Amygdala (tissue), 56 donors: ENCODE data around the gene SRD5A1.

ENCODE experiments used
- DNase-seq, 56 donors: peaks; one replicate each; lab custom pipeline; 2025; lab: John Stamatoyannopoulos, UW

Gene SRD5A1

DNA sequence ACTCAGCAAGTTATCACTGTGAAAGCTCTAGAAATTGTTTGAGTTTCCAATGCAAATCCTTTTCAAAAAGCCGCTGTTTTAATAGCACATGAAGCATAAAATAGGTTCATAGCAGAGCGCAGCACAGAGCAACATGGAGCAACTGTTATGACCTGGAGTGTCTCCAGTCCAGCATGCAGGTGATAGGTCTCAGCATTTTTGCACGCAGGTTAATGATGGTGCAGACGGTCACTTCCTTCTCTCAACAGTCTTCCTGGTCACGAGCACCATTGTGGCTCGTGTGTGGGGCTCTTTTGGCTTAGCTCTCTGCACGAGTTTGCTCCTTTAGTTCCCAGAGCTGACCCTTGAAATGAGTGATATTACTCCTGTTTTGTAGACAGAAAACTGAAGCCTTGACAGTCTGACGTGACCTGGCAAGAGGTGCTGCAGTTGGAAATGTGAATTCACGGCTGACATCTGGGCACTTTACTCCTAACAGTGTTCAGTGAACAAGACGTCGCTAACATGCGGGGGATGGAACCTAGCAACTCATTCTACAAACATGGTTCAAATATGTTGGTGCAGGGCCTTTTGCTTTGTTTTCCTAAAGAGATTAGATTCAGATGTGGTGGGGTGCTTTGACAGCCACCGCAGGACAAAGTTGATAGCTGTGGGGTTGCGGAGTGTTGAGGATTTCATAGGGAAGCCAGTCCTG lies 90.0 kb downstream of the SRD5A1 start:
- no peak for DNase-seq

DNA sequence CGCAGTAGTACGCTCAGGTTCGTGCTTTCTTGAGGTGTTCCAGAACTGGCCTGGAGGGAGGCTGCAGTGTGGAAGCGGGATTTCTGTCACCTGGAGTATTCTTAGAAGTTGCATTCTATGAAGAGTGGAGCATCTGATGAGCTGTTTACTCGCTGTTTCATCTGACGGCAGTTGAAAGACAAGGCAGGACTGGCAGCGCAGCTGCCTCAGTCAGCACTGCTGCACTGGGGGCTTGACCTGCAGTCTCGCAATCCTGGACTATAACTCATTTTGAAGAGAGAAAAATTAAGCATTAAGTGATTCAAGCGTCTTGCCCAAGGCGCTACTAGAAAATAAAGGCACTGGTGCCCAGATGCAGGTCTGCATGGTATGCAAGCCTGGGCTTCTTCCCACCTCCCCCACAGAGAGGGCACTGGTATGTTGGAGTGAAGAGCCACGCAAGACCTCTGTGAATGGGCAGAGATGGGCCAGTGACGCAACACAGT lies 90.6 kb downstream of the SRD5A1 start:
- no peak for DNase-seq
